Activated naive CD4-positive, alpha-beta T cell treated with anti-CD3 and anti-CD28 coated beads, Interleukin-2, amount 50 U/mL, for 16 hours (primary cell): ENCODE data around the gene ACTL9.

ENCODE experiments used
- DNase-seq: peaks from one replicate; pipeline ENCODE4 v3.0.0-alpha.2; 2020

Gene ACTL9

DNA sequence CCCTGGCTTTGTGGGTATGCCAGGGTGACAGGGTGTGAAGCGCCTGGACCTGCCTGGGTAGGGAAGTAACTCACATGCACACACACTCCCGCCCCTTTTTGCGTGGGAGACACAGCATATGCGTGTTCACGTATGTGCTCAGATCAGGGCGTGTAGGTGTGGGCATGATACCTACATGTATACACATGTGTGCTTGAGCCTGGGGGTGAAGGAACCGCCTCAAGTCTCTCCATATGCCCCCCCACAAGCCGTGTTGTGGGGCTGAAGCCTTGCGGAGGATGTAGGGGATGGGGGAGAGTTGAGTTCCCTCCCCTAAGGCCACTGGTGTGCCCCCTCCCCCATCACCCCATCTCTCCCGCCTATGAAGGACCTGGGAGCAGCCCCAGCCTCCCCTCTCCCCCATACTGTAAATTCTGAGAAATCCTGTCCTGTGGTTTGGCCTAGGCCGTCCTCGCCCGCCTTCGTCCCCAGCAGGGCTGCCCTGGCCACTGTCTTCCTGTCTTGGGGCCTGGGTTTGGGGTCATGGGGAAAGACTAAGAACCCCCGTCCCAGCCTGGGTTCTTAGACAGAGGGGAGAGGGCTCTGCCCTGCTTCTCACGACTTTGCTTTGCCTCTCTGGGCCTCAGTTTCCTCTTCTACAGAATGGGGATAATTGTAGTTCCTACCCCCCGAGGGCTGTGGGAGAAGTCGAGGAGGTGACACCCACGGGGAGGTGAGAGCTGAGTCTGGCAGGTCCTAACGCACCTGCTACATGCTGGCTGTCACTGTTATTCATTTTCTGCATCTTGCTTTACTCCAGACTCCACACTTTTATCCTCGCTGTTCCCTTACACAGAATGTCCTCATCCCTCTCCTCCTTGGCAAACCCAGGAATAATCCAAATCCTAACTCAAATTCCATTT, 14.3 kb downstream of the ACTL9 start:
- DNase-seq = no peak

DNA sequence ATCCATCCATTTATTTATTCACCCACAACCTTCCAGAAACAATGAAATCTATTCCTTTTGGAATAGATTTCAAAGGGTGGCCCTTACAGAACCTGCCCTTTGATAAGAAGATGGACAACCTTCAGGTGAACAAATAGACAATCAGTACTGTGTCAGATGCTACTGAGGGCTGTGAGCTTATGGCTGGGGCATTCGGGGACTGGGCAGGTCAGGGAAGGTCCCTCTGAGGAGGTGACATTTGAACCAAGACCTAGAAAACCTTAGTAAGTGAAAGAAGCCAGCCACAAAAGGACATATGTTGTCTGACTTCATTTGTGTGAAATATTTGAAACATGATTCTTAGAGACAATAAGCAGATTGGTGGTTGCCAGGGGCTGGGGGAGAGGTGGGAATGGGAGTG, 15.7 kb downstream of the ACTL9 start:
- DNase-seq = no peak

DNA sequence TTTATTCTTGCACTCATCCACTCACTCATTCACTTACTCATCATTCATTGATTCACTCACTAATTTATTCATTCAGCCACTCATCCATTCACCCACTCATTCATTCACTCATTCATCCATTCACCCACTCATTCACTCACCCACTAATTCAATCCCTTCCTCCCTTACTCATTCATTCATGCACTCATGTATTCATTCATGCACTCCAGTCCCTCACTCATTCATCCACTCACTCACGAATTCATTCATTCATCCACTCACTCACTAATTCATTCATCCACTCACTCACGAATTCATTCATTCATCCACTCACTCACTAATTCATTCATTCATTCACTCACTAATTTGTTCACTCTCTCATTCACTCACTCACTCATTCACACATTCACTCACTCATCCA, 16.1 kb downstream of the ACTL9 start:
- no peak for DNase-seq

DNA sequence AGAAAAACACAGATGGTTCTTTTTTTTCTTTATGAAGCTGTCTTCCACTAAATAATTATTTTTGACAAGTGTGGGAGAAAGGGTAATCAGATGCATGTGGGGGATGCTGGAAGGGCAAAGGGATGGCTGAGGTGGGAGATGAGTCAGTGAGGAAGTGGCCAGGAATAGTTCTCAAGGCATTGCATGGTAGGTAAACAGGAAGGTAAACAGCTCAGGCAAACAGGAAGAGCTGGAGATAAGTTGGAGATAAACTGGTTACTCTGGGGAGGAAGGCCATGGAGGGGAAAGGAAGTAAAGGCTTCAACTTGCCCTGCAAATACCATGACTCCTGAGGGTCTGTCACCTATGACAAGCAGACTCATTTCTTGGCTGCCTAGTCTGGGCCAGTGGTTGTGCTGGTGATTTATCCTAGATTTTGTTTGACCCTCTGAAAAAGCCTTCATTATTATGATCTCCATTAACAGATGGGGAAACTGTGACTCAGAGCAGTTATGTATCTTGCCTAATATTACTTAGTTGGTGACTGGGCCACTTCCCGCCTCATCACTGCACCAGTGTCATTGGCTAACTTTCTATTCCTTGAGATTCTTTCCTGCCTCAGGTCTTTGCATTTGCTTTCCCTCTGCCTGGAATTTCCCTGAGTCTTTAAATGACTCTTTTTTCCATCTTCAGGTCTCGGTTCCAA, 17.1 kb downstream of the ACTL9 start:
- DNase-seq = no peak

DNA sequence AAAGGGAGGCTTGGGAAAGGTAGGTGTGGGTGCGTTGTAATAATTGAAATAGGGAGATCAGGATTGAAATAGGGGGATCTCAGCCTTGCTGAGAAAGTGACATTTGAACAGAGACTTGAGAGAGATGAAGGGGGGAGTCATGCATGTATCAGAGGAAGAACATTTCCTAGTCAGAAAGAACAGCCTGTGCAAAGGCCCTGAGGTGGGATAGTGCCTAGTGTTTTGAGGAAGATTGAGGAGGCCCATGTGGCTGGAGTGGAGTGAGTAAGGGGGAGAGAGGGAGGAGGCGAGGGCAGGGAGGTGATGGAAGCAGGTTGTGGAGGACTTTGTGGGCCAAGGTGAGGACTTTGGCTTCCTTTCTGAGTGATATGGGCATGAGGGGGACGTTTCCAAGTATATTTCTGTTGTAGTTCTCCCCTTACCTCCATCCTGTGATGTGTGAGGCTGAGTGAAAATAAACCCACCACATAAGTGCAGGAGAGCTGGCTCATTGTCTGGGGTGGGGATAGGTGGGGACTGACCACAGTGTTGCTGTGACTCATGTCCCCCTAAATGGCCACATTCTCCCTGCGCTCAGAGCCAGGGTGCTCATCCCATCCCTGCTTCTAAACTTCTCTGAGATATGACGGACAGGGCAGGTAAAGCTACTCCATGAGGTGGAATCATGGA, 17.8 kb downstream of the ACTL9 start:
- DNase-seq = no peak

DNA sequence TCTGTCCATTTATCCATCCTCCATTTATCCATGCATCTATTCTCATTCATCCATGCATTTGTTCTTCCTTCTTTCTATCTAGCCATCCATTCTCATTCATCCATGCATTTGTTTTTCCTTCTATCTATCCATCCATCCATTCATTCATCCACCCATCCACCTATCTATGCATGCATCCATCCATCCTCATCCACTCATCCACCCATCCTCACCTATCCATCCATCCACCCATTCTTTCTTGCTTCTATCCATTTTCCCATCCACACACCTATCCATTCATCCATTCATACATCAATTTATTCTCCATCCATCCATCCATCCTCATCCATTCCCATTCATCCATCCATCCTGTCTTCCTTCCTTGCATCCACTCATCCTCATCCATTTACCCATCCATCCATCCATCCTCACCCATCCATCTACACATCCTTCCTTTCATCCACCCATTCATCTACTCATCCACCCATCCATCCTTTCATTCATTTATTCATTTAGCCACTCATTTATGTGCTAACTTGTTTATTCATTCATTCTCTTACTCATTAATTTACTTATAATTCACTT, 20.3 kb downstream of the ACTL9 start:
- DNase-seq = no peak

DNA sequence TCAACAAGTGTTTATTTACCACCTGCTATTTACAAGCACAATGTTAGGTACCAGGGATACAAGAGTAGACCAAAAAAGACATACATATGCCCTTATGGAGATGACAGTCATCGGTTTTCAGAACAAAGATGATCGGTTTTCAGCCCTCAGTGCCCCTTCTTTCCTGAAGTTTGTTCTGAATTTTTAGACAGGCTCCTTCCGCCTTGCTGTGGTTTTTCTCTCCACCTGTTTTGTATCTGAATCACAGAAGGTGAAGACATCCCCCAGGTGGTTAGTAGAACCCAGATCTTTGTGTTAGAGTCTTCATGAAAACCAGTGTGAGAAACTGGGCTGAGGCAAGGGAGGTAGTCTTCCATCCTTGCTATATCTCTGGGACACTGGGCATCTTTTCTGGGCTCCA, 23.5 kb downstream of the ACTL9 start:
- DNase-seq = no peak

DNA sequence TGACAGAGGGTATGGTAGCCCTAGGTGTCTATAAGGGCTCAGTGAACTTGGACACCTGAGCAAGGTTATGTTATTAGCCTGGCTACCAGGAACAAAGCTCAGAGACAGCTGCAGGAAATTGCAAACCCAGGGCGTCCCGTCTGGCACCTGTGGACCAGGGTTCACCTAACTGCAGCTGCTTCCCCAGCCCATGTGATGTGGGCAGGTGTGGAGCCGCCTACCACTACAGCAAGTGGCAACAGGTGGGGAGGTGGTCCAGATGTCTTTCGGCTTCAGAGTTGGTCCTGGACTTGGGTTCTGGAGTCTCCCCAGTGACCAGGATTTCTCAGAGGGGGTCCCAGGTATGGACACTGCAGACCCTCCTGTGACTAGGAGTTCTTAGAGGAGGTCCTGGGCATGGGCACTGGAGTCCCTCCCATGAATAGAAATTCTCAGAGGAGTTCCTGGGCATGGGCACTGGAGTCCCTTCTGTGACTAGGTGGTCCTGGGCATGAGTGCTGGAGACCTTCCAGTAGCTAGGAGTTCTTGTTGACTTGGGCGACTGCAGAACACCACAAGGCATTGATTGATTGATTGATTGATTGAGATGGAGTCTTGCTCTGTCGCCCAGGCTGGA, 25.2 kb downstream of the ACTL9 start:
- no peak for DNase-seq

DNA sequence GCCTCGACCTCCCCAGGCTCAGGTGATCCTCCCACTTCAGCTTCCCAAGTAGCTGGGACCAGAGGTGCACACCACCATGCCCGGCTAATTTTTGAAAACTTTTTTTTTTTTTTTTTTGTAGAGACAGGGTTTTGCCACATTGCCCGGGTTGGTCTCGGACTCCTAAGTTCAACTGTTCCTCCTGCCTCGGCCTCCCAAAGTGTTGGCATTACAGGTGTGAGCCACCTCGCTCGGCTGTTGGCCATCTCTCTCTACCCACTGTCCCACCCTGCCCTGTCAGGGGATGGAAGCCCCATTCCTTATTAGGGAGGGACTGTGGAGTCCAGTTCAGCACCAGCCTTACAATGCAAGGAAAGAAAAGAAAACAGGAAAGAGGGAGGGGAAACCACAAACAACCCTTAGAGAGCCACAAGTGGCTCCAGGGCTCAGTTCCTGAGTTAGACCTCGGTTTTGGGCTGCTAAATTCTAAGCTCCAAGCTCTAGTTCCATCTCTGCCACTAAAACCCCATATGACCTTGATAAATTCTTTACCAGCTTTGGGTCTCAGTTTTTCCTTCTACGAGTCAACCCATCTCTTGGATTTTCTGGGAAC, 31.7 kb downstream of the ACTL9 start:
- no peak for DNase-seq

DNA sequence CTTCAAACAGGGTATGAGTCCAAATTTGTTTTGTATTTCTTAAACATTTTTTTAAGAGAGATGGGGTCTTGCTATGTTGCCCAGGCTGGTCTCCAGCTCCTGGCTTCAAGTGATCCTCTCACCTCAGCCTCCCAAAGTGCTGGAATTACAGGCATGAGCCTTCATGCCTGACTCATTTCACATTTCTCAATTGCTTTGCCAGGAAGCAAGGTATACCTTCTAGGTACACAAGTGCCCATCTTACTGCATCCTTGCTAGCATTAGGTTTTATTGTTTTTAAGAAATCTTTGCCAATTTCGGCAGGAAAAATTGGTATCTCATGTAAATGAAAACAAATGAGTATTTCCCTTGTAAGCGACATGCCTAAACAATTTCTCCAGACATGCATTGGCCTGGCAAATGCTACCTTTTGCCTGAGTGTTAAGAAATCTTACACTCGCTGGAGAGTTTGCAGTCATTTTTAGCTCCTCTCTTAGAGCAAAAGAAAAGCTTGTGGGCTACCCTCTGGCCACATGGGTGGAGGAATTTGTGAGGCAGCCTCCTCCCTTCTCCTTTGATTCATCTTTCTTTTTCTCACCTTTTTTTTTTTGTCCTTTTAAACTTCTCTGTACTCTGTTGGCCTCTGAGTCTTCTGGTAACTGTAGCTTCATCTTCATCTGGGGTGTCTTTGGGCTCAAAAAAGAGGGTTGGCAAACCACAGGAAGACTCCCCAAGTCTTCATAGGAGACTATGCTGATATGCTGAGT, 33.0 kb downstream of the ACTL9 start:
- DNase-seq = no peak

DNA sequence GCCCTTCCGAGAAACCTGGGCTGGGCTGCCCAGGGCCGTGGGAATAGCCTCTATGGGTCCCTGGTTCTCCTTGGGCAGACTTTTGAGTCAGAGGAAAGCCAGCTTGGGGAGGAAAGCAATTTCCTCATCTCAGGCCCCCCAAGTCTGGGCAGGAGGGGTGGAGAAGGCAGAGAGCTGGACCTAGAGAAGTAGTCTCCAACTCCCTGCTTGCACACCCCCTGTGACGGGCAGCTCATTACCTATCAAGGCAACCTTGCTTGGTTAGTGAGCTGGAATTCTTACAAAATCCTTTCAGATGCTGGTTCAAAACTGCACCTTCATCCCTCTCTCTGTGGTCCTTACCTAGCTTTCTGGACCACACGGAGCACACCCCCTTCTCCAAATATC, 33.9 kb downstream of the ACTL9 start:
- no peak for DNase-seq

DNA sequence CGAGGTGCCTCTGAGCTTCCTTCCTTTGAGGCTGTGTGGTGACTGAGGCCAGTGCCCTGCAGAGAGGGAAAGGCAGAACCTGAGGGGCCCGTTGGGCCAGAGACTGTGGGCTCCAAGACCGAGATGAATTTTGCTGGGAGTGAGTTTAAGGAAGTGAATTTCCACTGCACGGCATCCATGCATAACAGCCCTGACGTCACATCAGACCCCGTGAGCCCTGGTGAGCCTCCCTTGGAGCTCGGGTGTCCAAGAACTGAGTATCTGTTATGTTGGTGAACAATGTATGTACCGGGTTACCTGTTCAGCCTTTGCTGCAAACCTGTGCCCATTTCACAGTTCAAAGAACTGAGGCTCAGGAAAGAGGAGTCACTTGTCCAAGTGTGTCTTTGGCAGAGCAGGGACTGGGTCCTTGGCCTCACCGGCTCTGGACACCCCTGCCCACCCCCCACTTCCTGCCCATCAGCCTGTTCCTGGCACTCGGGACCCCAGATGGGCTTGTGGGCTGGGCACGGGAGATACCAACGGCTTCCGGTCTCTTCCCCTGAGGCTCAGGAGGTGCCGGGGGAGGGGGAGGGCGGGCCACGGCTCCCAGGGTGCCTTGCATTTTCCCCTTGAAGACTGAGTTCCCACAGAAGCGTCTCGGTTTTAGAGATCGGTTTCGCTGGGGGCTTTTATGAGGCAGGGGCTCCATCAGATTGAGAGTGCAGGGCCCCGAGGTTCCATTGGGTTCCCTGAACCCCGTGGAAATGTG, 34.5 kb downstream of the ACTL9 start:
- DNase-seq = peak; percentile 32

DNA sequence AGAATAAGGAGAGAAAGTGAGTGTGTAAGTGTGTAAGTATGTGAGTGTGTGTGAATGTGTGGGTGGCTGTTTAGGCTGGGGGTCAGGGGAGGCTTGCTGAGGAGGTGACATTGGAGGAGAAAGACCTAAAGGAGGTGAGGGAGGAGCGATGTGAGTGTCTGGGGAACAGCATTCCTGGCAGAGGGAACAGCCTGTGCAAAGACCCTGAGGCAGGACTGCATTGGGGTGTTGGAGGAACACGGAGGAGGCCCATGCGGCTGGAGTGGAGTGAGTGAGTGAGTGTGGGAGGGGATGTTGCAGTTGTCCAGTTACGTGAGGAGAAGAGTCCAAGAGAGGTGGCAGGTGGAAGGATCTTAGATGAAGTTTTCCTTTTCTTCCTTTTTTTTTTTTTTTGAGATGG, 36.3 kb downstream of the ACTL9 start:
- no peak for DNase-seq

DNA sequence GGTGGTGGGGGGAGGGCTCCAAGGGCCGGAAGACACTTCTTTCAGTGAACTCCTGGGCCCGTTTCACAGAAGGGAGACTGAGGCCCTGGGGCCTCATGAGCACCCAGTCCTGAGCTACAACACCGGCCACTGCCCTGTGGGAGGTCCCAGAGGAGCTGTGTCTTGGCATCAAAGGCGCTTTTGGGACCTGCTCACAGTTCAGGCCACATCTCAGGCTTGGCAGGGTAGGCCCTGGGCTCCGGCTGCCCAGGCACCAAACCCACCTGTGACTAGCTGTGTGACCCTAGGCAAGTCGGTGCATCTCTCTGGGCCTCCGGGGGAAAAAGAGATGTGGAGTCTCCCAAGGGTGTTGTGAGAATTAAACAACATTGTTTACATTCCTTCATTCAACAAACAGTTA, 38.7 kb downstream of the ACTL9 start:
- DNase-seq = no peak

DNA sequence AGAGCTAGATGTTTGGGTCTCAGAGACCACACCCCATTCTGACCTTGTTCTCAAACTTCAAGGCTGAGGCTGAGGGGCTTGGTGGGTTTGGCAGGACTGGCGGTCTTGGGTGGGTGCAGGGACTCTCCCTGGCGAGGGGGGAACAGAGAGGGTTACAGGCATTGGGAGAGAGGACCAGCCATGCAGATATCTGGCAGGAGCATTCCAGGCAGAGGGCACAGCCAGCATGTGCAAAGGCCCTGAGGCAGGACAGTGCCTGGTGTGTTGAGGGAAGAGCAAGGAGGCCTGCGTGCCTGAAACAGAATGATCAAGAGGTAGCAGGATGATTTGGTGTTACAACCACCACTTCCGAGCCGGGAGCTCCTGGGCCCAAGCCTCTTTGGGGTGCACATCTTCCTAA, 40.7 kb downstream of the ACTL9 start:
- no peak for DNase-seq

DNA sequence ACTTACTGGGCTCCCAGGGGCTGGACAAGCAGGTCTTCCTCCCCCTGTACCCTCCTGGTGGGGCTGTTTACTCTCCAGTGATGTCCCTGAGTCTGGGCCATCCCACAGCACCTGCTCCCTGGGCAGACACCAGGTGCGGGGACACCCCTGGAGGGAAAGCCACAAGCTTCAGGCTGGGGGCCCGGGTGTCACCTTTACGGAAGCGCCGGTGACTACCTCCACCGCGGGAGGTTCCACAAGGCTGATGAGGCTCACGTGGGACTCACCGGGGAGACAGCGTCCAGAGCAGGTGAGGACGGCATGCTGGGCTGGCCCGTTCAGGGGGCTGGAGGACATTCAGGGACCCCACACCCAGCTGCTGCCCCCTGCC, 43.3 kb downstream of the ACTL9 start:
- DNase-seq = peak; percentile 36

DNA sequence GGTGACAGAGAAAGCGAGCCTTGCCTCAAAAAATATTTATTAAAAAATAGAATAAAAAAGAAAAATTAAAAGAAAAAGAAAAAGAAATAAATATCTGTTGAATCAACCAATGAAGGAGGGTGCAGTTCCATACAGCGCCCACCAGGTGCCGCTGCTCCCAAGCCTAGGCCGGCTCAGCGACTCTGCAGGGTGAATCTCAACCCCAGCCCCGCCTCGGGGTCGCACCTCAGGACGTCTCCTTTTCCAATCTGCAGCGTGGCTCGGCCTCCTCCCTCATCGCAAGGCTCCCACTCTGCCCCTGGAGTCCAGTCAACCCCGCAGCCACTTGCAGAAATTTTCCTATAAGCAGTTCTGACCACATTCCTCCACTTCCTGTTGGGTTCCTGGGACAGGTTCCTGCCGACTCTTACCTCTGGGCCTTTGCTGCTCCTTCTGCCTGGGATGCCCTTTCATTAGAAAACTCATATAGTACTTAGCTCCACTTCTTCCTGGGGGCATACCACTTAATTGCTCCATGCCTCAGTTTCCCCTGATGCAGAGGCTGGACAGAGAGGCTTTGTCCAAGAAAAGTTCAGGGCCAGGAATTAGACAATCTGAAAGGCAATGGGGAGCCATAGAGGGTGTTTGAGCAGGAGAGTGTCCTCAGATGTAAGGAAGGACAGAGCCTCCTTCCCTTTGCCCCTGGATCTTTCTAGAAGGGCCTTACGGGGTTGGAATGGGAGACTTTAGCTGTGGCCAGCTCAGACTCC, 43.8 kb downstream of the ACTL9 start:
- peak; percentile 67 for DNase-seq

DNA sequence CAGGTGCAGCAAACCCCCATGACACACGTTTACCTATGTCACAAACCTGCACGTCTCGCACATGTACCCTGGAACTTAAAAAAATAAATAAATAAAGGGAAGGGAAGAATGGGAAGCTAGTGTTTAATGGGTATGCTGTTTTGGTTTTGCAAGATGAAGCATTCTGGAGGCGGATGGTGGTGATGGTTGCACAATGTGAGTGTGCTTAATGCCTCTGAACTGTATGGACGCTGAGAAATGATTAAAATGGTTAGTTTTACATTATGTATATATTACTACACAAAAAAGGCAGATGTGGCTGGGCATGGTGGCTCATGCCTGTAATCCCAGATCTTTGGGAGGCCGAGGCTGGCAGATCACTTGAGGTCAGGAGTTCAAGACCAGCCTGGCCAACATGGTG, 50.4 kb downstream of the ACTL9 start:
- no peak for DNase-seq
